ENCODE results near the gene UPP2.

The UPP2 gene

DNA sequence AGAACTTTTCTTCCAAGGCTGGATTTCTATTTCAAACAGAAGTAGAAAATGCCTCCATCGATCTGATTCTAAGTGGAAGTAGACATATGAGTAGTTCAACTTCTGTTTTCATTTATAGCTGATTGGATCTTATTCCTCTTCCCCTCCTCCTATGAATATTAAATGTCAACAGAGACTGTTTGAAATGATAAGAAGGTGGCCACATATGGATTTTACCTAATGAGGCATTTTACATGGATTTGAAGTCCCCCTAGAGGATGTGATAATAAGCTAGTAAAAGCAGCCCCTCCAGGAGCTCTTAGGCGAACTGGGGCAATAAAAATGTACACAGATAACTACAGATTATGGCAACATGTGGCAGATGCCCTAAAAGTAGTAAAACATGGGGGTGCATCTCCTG is 71.0 kb downstream of the UPP2 start:
- Mint-ChIP-seq H3K4me1 (peaks cover 12% of the 10 kb centered on the region), H3K36me3 (ENCODE audit: low read depth) (no peaks in the 10 kb centered on the region), H3K27ac (no peak overlapping the region), H3K9me3 (no peaks in the 10 kb centered on the region), H3K4me3 (no peak overlapping the region), H3K27me3 (ENCODE audit: low read depth, poor library complexity) (no peaks in the 10 kb centered on the region)
- no peak for DNase-seq
- no peak for TF ChIP-seq CTCF (IDR thresholded peaks at IDR 0.05)

- Mint-ChIP-seq H3K4me3 (no peak overlapping the region), H3K36me3 (ENCODE audit: low read depth) (no peaks in the 10 kb centered on the region), H3K9me3 (no peaks in the 10 kb centered on the region), H3K27ac (no peak overlapping the region), H3K27me3 (ENCODE audit: low read depth, poor library complexity) (no peaks in the 10 kb centered on the region), H3K4me1 (peaks cover 12% of the 10 kb centered on the region)
- TF ChIP-seq CTCF (IDR thresholded peaks at IDR 0.05), result no peak
- DNase-seq, result no peak
These were observed 72.8 kb downstream of the UPP2 start for GRCh38 chr2:158174495-158174894.

- Mint-ChIP-seq H3K27me3 (ENCODE audit: low read depth, poor library complexity) (no peaks in the 10 kb centered on the region), H3K9me3 (no peaks in the 10 kb centered on the region), H3K27ac (peak overlapping the region; percentile 50), H3K4me1 (peaks cover 12% of the 10 kb centered on the region), H3K36me3 (ENCODE audit: low read depth) (no peaks in the 10 kb centered on the region), H3K4me3 (no peak overlapping the region)
- DNase-seq, result peak; percentile 15
- TF ChIP-seq CTCF (IDR thresholded peaks at IDR 0.05), result no peak
These were observed 73.3 kb downstream of the UPP2 start for GRCh38 chr2:158174956-158175355.

DNA sequence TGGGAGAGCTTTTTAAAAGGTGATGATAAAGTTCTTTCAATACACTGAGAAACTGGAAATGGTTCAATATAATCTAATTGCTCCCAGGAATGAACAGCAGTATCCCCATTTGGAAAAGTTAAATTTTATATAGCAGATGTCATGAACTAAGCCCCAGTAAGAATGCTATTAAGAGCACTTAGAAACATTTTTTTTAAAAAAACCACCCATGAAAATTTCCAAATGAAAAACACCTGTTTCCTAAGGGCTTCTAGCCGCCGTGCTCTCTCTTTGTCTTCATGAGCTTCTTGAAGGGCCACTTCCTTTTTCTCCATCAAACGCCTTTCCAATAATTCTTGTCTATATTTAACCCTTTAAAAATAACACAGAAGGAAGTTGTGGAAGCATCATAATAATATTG is 77.0 kb downstream of the UPP2 start:
- TF ChIP-seq CTCF (IDR thresholded peaks at IDR 0.05), result no peak
- Mint-ChIP-seq H3K27me3 (ENCODE audit: low read depth, poor library complexity) (no peaks in the 10 kb centered on the region), H3K27ac (no peak overlapping the region), H3K4me1 (peaks cover 12% of the 10 kb centered on the region), H3K36me3 (ENCODE audit: low read depth) (no peaks in the 10 kb centered on the region), H3K4me3 (no peak overlapping the region), H3K9me3 (no peaks in the 10 kb centered on the region)
- DNase-seq, result no peak

DNA sequence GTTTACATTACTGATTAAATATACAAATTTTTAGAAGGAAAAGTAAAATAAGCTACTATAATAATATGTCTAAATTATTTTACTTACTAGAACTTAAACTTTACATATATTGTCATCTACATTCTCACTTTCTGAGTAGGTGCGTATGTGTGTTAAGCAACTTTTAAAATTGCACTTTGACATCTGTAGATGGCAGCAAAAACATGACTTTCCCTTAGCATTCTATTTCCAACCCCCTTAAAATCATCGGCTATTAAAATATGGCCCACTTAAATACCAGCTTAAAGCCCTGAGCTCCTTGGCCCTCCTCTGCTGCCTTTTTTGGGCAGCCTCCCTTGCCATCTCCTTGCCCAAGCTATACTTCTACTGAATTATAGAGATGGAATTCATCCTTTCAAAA is 78.0 kb downstream of the UPP2 start:
- H3K4me3 Mint-ChIP-seq, result no peak overlapping the region

More for the DNA sequence above, 78.0 kb downstream of the UPP2 start:
- Mint-ChIP-seq H3K27ac (no peak overlapping the region), H3K4me1 (peaks cover 12% of the 10 kb centered on the region), H3K36me3 (ENCODE audit: low read depth) (no peaks in the 10 kb centered on the region), H3K27me3 (ENCODE audit: low read depth, poor library complexity) (no peaks in the 10 kb centered on the region), H3K9me3 (no peaks in the 10 kb centered on the region)
- TF ChIP-seq CTCF (IDR thresholded peaks at IDR 0.05), result peak; percentile 19
- DNase-seq, result no peak

All from nephron progenitor cell (in vitro differentiated cells).